C4-2B (cell line): ENCODE measurements around the gene HDAC10.

Experiments
- H3K27ac ChIP-seq: fragments of 450-650 bp; 2 replicates; pipeline ENCODE4 v1.5.1; 2017
- ZFX ChIP-seq: fragments of 450-650 bp; IDR thresholded peaks from 2 replicates; pipeline ENCODE4 v1.6.1; 2017
- TF ChIP-seq, protein P1 (sequence below): fragments of 450-650 bp; conservative IDR thresholded peaks from 2 replicates; pipeline ENCODE4 v1.5.1; 2017; ENCODE audit warnings: mild to moderate bottlenecking

The HDAC10 gene

DNA sequence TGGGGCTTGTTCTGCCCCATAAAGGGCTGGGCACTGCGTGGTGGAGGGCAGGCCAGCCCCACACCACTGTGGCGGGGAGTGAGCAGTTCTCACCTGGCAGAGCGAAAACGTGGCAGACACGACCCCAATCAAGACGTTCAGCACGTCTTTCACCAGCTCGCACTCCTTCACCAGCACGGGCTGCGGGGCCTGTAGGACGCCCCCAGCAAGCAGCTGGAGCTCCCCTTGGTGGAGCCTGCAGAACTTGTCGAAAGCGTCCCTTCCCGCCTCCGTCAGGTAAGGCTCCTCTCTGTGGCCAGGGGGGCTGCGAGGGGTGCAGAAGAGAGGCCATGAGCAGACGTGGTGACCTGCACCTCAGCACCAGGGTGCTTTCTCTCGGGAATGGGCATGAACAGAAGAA, 17.8 kb downstream of the HDAC10 start:
- TF ChIP-seq ZFX: no peak
- no peak overlapping the region for H3K27ac ChIP-seq

DNA sequence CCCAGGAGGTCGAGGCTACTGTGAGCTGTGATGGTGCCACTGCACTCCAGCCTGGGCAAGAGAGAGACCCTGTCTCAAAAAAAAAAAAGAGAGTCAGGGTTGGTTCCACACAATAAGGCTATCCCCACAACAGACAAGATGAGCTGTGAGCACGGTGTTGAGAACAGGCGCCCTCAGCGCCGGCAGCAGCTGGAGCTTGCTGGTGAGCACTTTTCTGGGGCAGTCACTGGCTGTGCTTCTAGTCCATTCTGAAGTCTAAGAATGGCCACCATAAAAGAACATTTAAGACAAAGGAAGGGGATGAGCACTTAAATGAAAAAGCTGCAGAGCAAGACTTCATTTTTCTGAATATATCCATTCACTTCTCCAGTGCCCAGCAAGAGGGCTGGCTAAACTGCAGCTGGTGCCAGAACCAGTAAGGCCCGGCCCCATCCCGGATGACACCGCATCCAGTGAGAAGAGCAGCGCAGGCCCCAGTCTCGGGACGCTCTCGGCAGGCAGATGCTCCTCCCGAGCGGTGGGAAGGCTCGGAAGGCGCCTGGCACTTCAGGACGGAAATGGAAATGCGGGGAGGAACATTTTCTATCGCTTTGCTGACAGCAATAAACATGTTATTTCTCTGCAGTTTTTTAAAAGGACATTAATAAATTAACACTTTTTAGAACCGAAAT, 18.4 kb downstream of the HDAC10 start:
- no peak for TF ChIP-seq ZFX
- TF ChIP-seq, protein P1, sequence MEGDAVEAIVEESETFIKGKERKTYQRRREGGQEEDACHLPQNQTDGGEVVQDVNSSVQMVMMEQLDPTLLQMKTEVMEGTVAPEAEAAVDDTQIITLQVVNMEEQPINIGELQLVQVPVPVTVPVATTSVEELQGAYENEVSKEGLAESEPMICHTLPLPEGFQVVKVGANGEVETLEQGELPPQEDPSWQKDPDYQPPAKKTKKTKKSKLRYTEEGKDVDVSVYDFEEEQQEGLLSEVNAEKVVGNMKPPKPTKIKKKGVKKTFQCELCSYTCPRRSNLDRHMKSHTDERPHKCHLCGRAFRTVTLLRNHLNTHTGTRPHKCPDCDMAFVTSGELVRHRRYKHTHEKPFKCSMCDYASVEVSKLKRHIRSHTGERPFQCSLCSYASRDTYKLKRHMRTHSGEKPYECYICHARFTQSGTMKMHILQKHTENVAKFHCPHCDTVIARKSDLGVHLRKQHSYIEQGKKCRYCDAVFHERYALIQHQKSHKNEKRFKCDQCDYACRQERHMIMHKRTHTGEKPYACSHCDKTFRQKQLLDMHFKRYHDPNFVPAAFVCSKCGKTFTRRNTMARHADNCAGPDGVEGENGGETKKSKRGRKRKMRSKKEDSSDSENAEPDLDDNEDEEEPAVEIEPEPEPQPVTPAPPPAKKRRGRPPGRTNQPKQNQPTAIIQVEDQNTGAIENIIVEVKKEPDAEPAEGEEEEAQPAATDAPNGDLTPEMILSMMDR: no peak
- H3K27ac ChIP-seq: no peak overlapping the region

DNA sequence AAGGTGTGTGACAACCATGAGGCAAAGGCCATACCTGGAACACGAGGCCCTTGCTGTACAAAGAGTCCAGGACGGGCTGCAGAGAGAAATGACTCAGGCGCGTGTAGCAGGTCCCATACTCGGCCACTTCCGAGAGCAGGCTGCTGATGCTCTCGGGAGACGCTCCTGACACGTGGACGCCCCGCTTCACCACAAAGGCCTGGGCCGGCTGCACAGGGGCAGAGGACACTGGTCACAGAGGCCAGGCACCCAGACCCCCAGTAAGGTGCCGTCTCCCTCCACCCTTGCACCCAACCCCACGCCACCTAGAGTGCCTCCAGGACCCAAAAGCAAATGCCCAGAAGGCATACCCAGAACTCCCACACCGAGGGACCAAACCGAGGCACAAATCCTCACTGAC, 21.7 kb downstream of the HDAC10 start:
- no peak overlapping the region for H3K27ac ChIP-seq
- TF ChIP-seq ZFX: no peak
- TF ChIP-seq, protein P1: no peak

DNA sequence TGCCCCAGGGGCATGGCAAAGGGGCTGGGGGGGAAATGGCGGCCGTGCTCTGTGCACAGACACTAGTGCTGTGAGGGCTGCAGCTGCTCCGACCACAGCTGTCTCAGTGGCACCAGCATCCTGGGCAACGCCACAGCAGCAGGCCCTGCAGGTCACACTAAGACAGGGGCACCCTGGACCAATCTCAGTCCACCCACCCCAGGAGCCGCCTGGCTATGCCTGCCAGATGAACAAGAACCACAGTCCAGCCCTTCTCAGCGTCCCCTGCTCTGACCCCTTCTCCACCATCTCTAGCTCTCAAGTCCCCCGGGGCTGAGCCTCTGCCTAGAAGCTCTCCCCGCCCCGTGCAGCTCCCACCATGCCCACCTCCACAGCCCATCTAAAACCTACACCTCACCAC, 22.7 kb downstream of the HDAC10 start:
- TF ChIP-seq ZFX: no peak
- TF ChIP-seq, protein P1: no peak
- H3K27ac ChIP-seq: no peak overlapping the region

DNA sequence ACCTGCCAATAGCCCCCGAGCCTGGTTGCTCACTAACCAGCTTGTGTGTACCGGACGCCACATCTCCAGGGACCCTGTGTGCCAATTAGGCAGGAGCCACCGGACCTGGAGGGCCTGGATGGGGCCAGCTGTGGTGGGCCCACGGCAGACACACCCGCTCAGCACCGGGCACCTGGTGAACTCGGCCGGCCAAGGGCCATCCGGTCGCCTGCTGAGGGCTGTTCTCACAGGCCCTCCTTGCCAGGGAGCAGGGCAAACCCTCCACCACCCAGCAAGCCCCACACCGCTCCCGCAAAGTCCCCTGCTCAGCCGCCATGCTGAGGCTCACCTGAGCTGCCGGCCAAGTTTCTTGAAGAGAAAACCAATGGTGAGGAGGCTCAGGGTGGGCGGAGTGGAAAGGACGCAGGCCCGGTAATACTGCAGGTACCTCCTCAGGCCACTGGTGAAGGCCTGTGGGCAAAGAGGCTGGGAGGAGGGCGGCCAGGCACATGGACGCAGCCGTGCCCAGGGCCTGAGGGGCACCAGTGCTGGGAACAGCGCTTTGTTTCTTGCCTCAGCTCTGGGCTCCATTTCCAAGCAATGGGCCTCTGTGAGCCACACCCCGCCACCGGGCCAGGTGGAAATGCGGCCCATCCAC, 23.4 kb downstream of the HDAC10 start:
- TF ChIP-seq, protein P1: no peak
- TF ChIP-seq ZFX: no peak
- H3K27ac ChIP-seq: no peak overlapping the region

DNA sequence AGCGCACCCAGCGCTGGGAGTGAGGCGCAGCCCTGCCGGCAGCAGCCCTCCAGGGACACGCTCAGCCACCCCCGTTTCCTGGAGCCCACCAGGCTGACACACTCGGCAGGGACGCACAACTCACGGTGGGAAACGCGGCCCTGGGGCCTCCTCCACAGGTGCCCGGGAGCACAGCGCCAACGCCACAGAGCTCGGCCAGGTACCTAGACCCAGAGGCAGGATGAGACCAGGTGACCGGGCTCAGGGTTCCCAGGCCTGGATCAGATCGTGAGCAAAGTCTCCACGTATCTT, 24.2 kb downstream of the HDAC10 start:
- TF ChIP-seq, protein P1: no peak
- no peak for TF ChIP-seq ZFX
- H3K27ac ChIP-seq: no peak overlapping the region

DNA sequence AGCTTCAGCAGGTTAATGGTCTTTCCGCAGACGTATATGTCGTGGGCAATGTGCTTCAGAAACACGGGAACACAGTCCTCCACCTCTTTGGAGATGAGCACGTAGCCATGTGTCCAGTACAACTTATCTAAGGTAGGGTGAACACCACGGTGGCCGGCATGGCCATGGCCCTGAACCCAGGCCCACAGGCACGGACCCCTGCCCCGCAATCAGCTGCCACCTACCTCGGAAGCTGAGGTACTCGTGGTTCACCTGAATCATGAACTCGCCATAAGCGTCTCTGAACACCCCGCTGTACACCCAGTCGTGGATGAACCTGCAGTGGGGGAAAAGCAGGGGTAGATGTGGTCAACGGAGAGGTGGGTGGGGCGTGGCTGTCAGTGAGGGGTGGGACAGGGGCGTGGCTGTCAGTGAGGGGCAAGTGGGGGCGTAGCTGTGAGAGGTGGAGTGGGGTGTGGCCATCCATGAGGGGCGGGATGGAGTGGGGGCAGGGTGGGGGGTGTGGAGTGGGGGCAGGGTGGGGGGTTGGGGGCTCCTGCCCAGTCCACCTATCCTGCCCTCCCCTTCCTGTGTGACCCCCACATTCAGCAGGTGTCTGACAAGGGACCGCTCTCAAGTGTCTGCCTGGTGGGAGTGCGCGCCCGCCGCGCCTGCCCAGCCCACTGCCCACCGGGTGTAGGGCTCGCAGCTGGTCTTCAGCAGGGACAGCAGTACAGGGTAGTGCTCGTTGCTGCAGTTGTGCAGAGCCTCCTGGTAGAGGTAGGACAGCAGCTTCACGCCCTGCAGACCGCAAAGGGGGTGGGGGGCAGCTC, 24.8 kb downstream of the HDAC10 start:
- TF ChIP-seq ZFX: no peak
- TF ChIP-seq, protein P1: no peak
- no peak overlapping the region for H3K27ac ChIP-seq
